ENCODE measurements around the gene IMPACT. TPM values are rescaled to one million over a fixed set of nuclear protein-coding genes. Genes with fewer than 3 reads are reported as not detected.

IMPACT gene
- total and polyA plus RNA-seq, 9 donors, result 13.7 to 50.3 (median 28.7) TPM

DNA sequence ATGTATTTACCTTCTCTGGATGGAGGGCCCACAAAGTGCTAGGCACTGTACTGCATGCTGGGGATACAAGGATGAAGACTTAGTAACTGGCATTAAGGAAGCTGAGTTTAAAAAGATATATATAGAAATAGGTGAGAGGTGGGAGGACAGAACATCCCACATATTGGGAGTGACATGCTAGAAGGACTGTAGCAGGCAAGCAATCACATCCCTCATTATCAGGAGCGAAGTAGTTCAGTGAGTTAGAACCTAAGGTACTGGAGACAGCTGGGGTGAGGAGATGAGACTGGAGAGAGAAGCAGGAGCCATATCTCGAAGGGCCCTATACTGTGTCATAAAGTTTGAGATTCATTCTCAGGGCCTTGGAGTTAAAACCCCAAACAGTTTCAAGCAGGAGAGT is 18.0 kb upstream of the IMPACT start:
- Histone ChIP-seq H3K27me3 (no peaks in the 10 kb centered on the region), H3K4me1 (ENCODE audit: insufficient read depth) (no peaks in the 10 kb centered on the region), H3K4me3 (no peak overlapping the region), H3K36me3 (no peaks in the 10 kb centered on the region), H3K27ac (no peak overlapping the region), H3K9me3 (no peaks in the 10 kb centered on the region)
- intact Hi-C loops (cut with DNase I), result no loop called here
- TF ChIP-seq, protein P1, sequence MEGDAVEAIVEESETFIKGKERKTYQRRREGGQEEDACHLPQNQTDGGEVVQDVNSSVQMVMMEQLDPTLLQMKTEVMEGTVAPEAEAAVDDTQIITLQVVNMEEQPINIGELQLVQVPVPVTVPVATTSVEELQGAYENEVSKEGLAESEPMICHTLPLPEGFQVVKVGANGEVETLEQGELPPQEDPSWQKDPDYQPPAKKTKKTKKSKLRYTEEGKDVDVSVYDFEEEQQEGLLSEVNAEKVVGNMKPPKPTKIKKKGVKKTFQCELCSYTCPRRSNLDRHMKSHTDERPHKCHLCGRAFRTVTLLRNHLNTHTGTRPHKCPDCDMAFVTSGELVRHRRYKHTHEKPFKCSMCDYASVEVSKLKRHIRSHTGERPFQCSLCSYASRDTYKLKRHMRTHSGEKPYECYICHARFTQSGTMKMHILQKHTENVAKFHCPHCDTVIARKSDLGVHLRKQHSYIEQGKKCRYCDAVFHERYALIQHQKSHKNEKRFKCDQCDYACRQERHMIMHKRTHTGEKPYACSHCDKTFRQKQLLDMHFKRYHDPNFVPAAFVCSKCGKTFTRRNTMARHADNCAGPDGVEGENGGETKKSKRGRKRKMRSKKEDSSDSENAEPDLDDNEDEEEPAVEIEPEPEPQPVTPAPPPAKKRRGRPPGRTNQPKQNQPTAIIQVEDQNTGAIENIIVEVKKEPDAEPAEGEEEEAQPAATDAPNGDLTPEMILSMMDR (IDR thresholded peaks at IDR 0.05), result no peak
- TF ChIP-seq POLR2A (IDR thresholded peaks at IDR 0.05), result no peak
- no peak for TF ChIP-seq EP300 (IDR thresholded peaks at IDR 0.05)
- no peak for DNase-seq
- WGBS, 3 donors, result 73 to 82% (median 80%) methylated on average over 2 of the region's 2 CpGs

DNA sequence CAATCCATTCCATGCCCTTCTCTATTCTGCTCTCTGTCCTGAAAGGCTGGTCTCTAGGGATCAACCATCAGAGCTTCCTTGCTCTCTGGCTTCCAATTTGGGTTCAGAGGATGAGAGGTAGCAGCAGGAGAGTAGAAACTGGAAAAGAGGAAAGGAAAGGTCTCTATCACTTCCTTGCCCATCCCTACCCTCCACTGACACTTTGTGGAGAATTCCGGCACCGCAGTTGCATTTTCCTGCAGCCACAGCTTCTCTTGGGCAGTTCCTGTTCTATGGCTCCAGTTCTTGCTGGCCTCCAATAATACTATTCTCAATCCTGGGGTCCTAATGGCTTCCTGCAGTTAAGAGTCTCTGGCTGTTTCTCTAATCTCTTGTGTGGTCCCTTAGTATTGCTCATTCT is 13.3 kb upstream of the IMPACT start:
- intact Hi-C loops (cut with DNase I), result no loop called here

DNA sequence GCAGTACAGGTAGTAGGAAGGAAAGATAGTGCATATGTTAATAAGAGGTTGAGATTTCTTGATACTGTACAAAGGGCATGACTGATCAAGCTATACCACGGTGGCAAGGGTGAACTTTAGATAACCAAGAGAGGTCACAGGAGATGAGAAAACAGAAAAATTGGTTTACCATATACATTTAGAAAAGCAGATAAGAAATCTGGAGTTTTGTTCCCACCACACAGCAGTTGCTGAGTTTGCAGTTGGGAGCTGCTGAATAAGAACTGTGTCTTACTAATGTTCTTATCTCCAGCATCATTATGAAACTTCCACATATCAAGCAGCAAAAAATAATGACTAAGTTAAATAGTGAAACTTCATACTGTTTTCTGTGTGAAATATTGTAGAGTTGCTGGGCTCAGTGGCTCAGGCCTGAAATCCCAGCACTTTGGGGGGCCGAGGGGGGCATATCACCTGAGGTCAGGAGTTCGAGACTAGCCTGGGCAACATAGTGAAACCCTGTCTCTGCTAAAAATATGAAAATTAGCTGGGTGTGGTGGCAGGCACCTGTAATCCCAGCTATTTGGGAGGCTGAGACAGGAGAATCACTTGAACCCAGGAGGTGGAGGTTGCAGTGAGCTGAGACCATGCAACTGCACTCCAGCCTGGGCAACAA is 12.0 kb upstream of the IMPACT start:
- DNase-seq, result no peak
- H3K4me1 ChIP-seq (ENCODE audit: insufficient read depth), result no peaks in the 10 kb centered on the region
- intact Hi-C loops (cut with DNase I), result no loop called here
- 85 to 91% (median 88%) methylated on average over 3 of the region's 3 CpGs for WGBS, 3 donors
- no peaks in the 10 kb centered on the region for H3K9me3 ChIP-seq
- H3K27ac ChIP-seq, result no peak overlapping the region
- no peaks in the 10 kb centered on the region for H3K36me3 ChIP-seq
- TF ChIP-seq, protein P1 (IDR thresholded peaks at IDR 0.05), result no peak
- no peak for TF ChIP-seq POLR2A (IDR thresholded peaks at IDR 0.05)
- TF ChIP-seq EP300 (IDR thresholded peaks at IDR 0.05), result no peak
- H3K27me3 ChIP-seq, result no peaks in the 10 kb centered on the region
- H3K4me3 ChIP-seq, result no peak overlapping the region

More for the DNA sequence above, 13.3 kb upstream of the IMPACT start:
- Histone ChIP-seq H3K4me1 (ENCODE audit: insufficient read depth) (no peaks in the 10 kb centered on the region), H3K4me3 (no peak overlapping the region), H3K36me3 (no peaks in the 10 kb centered on the region), H3K9me3 (no peaks in the 10 kb centered on the region), H3K27ac (no peak overlapping the region), H3K27me3 (no peaks in the 10 kb centered on the region)
- peak in 1 of 5 donors; percentile 37 for DNase-seq
- TF ChIP-seq POLR2A (IDR thresholded peaks at IDR 0.05) (no peak), EP300 (IDR thresholded peaks at IDR 0.05) (no peak)
- TF ChIP-seq, protein P1 (IDR thresholded peaks at IDR 0.05), result no peak
- WGBS, 3 donors, result 51 to 68% (median 60%) methylated on average over 2 of the region's 2 CpGs

DNA sequence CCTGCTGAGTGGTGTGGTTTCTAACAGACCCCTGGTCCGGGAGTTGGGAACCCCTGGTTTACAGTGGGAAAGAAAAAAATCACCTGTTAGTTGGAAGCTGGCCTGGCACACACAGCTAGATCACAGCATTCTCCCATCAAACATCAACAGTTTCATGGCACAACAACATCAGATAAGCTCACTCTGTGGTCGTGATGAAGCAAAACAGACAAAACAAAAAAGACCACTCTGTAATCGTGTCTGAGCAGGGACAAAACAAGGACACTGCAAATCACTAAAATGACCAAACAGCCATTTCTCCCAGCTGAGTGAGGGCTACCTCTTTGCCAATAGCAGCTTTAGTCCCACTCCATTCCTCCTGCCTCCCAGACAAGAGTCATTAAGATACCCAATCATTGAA is 9.0 kb upstream of the IMPACT start:
- no peak overlapping the region for H3K4me3 ChIP-seq
- intact Hi-C loops (cut with DNase I), result no loop called here
- no peaks in the 10 kb centered on the region for H3K9me3 ChIP-seq
- TF ChIP-seq, protein P1 (IDR thresholded peaks at IDR 0.05), result no peak
- TF ChIP-seq POLR2A (IDR thresholded peaks at IDR 0.05) (no peak), EP300 (IDR thresholded peaks at IDR 0.05) (no peak)
- 13 to 27% (median 16%) methylated on average over 3 of the region's 3 CpGs for WGBS, 3 donors
- H3K27ac ChIP-seq, result no peak overlapping the region
- no peaks in the 10 kb centered on the region for H3K27me3 ChIP-seq
- no peak for DNase-seq
- no peaks in the 10 kb centered on the region for H3K36me3 ChIP-seq
- no peaks in the 10 kb centered on the region for H3K4me1 ChIP-seq (ENCODE audit: insufficient read depth)
